GM12891 (cell line): ENCODE results near the gene SH3RF2.

Experiments
- POLR2A ChIP-seq: IDR thresholded peaks from 2 replicates; pipeline ENCODE4 v1.6.1; 2011; ENCODE audit warnings: low read depth, low read length, control low read depth
- POLR2AphosphoS5 ChIP-seq: IDR thresholded peaks from 2 replicates; pipeline ENCODE4 v1.6.1; 2011; ENCODE audit warnings: low read depth, low read length, control low read depth
- TAF1 ChIP-seq: IDR thresholded peaks from 2 replicates; pipeline ENCODE4 v1.6.1; 2011; ENCODE audit warnings: low read depth, low read length, control low read depth

DNA sequence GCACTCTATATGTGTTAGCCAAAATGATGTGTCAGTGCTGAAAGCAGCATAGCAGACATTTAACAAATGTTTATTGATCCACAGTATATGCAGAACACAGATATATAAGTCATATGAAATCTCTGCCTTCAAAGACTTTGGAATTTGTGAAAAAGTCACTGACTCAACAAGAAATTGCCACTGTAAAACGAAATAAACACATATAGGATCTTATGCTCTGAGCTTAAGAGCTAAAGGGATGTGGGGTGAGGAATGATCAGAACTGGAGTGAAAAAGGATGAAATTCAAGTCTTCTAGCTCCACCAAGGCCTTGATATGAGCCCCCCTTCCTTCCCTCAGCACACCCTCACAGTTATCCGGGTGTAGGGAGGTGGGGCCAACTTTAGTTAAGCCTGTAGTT, 119.1 kb downstream of the SH3RF2 start:
- no peak for TF ChIP-seq POLR2AphosphoS5
- TF ChIP-seq POLR2A, result no peak
- no peak for TF ChIP-seq TAF1
